ENCODE data around the gene ST3GAL5.

DNA sequence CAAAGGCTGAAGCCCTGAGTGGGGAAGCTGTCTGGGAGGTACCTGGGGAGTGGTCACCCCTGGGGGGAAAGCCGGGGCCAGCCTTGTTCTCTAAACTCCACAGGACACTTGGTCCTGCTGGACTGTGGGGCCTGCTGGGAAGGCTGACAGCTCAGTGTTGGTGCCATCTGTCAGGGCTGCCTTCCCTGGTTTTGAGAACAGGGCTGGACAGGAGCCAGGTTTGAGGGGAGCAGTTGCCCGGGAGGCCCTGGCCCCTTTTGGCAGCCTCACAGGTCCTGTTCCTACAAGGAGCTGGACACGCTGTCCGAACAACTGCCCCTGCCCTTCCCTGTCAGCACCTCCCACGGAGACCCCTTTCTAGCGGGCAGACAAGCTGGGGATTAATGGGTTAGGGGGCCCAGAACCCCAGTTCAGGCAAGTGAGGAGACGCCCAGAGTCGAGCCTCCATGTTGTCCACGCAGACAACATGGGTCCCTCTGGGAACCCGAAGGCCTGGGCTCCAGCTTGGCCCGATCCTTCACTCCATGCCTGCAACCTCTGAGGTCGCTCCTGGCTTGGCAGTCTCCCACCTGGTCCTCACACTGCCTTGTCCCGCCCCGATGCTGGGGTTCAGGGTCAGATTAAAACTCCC lies 94.2 kb downstream of the ST3GAL5 start:
- TF ChIP-seq POLR2A (IDR thresholded peaks at IDR 0.05; ENCODE audit: low read length) (no peak), GATA1 (IDR thresholded peaks at IDR 0.05; ENCODE audit: low read depth, low read length) (no peak)

All from erythroblast (primary cell).